ENCODE data around the gene LSR. TPM values are rescaled to one million over a fixed set of nuclear protein-coding genes. Genes with fewer than 3 reads are reported as not detected.

LSR gene
- total RNA-seq, 1 donor from 2014 or later, result 79.4 TPM

DNA sequence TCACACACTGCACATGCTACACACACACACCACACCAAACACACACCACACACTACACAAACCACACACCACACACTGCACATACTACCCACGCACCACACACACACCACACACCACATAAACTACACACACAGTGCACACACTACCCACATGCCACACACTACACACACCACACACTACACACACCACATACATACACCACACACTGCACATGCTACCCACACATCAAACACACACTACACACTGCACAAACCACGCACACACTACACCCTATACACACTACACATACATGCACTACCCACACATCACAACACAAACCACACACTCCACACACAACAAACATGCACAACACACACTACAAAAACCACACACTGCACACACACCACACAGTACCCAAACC, 49.1 kb downstream of the LSR start:
- no peak overlapping the region for H3K4me3 ChIP-seq
- H3K4me1 ChIP-seq, result no peaks in the 10 kb centered on the region
- TF ChIP-seq, protein P1, sequence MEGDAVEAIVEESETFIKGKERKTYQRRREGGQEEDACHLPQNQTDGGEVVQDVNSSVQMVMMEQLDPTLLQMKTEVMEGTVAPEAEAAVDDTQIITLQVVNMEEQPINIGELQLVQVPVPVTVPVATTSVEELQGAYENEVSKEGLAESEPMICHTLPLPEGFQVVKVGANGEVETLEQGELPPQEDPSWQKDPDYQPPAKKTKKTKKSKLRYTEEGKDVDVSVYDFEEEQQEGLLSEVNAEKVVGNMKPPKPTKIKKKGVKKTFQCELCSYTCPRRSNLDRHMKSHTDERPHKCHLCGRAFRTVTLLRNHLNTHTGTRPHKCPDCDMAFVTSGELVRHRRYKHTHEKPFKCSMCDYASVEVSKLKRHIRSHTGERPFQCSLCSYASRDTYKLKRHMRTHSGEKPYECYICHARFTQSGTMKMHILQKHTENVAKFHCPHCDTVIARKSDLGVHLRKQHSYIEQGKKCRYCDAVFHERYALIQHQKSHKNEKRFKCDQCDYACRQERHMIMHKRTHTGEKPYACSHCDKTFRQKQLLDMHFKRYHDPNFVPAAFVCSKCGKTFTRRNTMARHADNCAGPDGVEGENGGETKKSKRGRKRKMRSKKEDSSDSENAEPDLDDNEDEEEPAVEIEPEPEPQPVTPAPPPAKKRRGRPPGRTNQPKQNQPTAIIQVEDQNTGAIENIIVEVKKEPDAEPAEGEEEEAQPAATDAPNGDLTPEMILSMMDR (IDR thresholded peaks at IDR 0.05), result no peak
- no peaks in the 10 kb centered on the region for H3K27me3 ChIP-seq
- H3K27ac ChIP-seq, result no peak overlapping the region
- intact Hi-C loops (cut with DNase I), result no loop called here
- DNase-seq (ENCODE audit: low spot score in 2 of 2), result no peak
- no peaks in the 10 kb centered on the region for H3K9me3 ChIP-seq
- H3K36me3 ChIP-seq, result no peaks in the 10 kb centered on the region

DNA sequence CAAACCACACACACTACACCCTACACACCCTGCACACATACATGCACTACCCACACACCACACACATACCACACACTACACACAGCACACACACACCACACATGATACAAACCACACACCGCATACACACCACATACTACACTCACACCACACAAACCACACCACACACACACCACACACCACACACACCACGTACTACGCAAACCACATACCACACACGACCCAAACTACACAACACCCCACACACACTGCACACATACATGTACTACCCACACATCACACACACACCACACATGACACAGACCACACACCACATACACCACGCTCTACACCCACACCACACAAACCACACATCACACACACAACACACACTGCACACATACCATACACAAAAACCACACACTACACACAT, 49.8 kb downstream of the LSR start:
- Histone ChIP-seq H3K36me3 (no peaks in the 10 kb centered on the region), H3K9me3 (no peaks in the 10 kb centered on the region), H3K4me3 (no peak overlapping the region), H3K27ac (no peak overlapping the region), H3K27me3 (no peaks in the 10 kb centered on the region), H3K4me1 (no peaks in the 10 kb centered on the region)
- DNase-seq (ENCODE audit: low spot score in 2 of 2), result no peak
- intact Hi-C loops (cut with DNase I), result no loop called here
- TF ChIP-seq, protein P1 (IDR thresholded peaks at IDR 0.05), result no peak

DNA sequence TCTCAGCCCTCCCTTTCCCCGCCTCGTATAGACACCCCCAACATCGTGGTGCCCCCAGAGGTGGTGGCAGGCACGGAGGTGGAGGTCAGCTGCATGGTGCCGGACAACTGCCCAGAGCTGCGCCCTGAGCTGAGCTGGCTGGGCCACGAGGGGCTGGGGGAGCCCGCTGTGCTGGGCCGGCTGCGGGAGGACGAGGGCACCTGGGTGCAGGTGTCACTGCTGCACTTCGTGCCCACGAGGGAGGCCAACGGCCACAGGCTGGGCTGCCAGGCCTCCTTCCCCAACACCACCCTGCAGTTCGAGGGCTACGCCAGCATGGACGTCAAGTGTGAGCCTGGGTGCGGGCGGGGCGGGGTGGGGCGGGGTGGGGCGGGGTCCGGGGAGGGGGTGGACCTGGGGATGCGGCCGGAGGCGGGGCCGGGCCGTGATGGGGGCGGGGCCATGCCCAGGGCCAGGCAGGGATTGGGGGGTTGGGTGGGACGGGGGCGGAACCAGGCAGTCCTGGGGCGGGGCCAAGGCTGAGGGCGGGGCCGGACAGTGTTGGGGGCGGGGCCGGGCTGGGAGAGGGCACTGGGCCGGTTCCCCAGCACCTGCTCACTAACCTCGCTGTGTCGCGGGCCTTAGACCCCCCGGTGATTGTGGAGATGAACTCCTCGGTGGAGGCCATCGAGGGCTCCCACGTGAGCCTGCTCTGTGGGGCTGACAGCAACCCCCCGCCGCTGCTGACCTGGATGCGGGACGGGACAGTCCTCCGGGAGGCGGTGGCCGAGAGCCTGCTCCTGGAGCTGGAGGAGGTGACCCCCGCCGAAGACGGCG, 50.9 kb downstream of the LSR start:
- TF ChIP-seq, protein P1 (IDR thresholded peaks at IDR 0.05), result no peak
- H3K36me3 ChIP-seq, result no peaks in the 10 kb centered on the region
- intact Hi-C loops (cut with DNase I), result no loop called here
- H3K27me3 ChIP-seq, result no peaks in the 10 kb centered on the region
- no peaks in the 10 kb centered on the region for H3K4me1 ChIP-seq
- H3K27ac ChIP-seq, result no peak overlapping the region
- no peak for DNase-seq (ENCODE audit: low spot score in 2 of 2)
- no peaks in the 10 kb centered on the region for H3K9me3 ChIP-seq
- no peak overlapping the region for H3K4me3 ChIP-seq

DNA sequence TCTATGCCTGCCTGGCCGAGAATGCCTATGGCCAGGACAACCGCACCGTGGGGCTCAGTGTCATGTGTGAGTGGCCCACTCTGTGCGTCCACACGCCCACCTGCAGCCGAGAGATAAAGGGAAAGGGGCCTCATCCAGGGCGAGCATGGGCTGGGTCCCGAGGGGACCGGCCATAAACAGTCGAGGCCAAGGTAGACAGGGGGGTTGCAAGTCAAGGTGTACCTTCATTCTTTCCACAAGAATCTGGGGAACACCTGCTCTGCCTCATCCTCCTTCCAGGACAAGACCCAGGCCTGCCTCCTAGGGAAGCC, 51.5 kb downstream of the LSR start:
- Histone ChIP-seq H3K36me3 (no peaks in the 10 kb centered on the region), H3K9me3 (no peaks in the 10 kb centered on the region), H3K27me3 (no peaks in the 10 kb centered on the region), H3K4me3 (no peak overlapping the region), H3K4me1 (no peaks in the 10 kb centered on the region), H3K27ac (no peak overlapping the region)
- TF ChIP-seq, protein P1 (IDR thresholded peaks at IDR 0.05), result no peak
- intact Hi-C loops (cut with DNase I), result no loop called here
- DNase-seq (ENCODE audit: low spot score in 2 of 2), result no peak

DNA sequence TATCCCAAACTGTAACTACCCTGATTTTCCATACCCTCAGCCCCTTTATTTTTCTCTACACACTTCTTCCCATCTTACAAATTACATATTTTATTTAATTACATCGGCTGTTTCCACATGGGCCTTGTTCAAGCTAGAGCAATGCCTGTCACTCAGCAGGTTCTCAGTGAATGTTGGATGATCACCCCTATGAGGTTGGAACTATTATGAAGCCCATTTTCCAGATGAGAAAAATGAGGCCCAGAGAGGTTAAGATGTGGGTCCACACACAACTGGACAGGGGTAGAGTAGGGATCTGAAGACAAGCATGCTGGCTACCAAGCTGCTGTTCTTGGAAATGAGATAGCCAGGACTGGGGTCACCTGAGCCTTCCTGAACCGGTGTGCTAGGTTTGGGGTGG, 53.2 kb downstream of the LSR start:
- intact Hi-C loops (cut with DNase I), result no loop called here
- Histone ChIP-seq H3K27ac (no peak overlapping the region), H3K36me3 (no peaks in the 10 kb centered on the region), H3K4me3 (no peak overlapping the region), H3K27me3 (no peaks in the 10 kb centered on the region), H3K4me1 (no peaks in the 10 kb centered on the region), H3K9me3 (no peaks in the 10 kb centered on the region)
- TF ChIP-seq, protein P1 (IDR thresholded peaks at IDR 0.05), result no peak
- no peak for DNase-seq (ENCODE audit: low spot score in 2 of 2)

DNA sequence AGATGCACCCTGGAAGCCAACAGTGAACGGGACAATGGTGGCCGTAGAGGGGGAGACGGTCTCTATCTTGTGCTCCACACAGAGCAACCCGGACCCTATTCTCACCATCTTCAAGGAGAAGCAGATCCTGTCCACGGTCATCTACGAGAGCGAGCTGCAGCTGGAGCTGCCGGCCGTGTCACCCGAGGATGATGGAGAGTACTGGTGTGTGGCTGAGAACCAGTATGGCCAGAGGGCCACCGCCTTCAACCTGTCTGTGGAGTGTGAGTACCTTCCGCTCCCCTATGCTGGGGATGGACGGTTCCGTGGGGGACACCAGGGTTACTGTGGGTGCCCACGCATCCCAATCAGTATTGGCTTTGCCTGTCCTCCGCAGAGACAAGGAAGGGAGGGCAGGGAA, 53.6 kb downstream of the LSR start:
- intact Hi-C loops (cut with DNase I), result no loop called here
- Histone ChIP-seq H3K4me3 (no peak overlapping the region), H3K36me3 (no peaks in the 10 kb centered on the region), H3K9me3 (no peaks in the 10 kb centered on the region), H3K4me1 (no peaks in the 10 kb centered on the region), H3K27me3 (no peaks in the 10 kb centered on the region), H3K27ac (no peak overlapping the region)
- DNase-seq (ENCODE audit: low spot score in 2 of 2), result no peak
- TF ChIP-seq, protein P1 (IDR thresholded peaks at IDR 0.05), result no peak
